ENCODE data around the gene CTNNBL1.
"Not testable (repeated sequence)": the region's sequence is repeated elsewhere in the genome, so short reads cannot be mapped to it uniquely, and the experiment has no call there.

The CTNNBL1 gene

DNA sequence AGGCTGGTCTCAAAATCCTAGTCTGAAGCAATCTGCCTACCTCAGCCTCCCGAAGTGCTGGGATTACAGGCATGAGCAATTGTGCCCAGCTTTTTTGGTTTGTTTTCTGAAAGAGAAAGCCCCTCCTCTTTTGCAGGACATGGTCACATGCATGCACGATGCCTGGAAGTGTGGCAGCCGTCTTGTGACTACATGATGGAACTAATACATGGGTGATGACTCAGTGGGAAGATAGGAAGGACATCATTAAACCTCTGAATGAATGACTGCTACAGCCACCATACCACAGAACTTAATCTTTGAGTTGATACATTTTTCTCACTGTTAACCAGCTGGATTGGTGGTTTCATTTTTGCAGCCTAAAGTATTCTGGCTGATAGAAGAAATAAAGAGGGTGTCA lies 13.4 kb upstream of the CTNNBL1 start:
- Histone ChIP-seq H3K4me3 (ENCODE audit: insufficient read length, low read depth) (no peak overlapping the region), H3K9ac (ENCODE audit: insufficient read length, low read depth) (no peak overlapping the region), H3K9me3 (ENCODE audit: insufficient read depth, low read length) (no peaks in the 10 kb centered on the region), H3K27me3 (ENCODE audit: insufficient read depth, insufficient read length) (peaks cover 7% of the 10 kb centered on the region), H3K4me1 (ENCODE audit: insufficient read depth, insufficient read length) (no peaks in the 10 kb centered on the region), H3K36me3 (ENCODE audit: insufficient read depth, insufficient read length, low read length) (no peaks in the 10 kb centered on the region)
- TF ChIP-seq SUZ12 (IDR thresholded peaks at IDR 0.05; ENCODE audit: extremely low read depth, insufficient read depth, insufficient read length) = no peak
- no peak for TF ChIP-seq YY1 (IDR thresholded peaks at IDR 0.05; ENCODE audit: insufficient read depth, insufficient read length)
- TF ChIP-seq ZNF274 (IDR thresholded peaks at IDR 0.05; ENCODE audit: low read depth, low read length) = no peak
- no peak for DNase-seq (ENCODE audit: low read depth, low spot score)

- TF ChIP-seq YY1 (IDR thresholded peaks at IDR 0.05; ENCODE audit: insufficient read depth, insufficient read length) (no peak), SUZ12 (IDR thresholded peaks at IDR 0.05; ENCODE audit: extremely low read depth, insufficient read depth, insufficient read length) (no peak), ZNF274 (IDR thresholded peaks at IDR 0.05; ENCODE audit: low read depth, low read length) (no peak)
- no peak overlapping the region for H3K4me3 ChIP-seq (ENCODE audit: insufficient read length, low read depth)
- no peak for DNase-seq (ENCODE audit: low read depth, low spot score)
Observed at GRCh38 chr20:37681384-37682112, 12.3 kb upstream of the CTNNBL1 start.

DNA sequence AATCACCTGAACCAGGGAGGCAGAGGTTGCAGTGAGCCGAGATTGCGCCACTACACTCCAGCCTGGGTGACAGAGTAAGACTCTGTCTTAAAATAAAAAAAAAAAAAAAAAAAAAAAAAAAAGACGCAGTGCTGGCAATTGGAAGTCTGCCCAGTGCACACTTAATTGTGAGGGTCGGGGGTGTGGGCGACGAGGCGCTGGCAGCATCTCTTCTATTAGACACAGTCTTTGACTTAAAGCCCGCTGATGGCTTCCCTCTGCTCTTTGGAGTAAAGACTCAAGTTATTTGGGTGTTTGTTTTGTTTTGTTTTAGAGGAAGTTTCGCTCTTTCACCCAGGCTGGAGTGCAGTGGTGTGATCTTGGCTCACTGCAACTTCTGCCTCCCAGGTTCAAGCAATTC lies 10.7 kb upstream of the CTNNBL1 start:
- DNase-seq (ENCODE audit: low read depth, low spot score); H3K9me3 ChIP-seq (ENCODE audit: insufficient read depth, low read length); H3K9ac ChIP-seq (ENCODE audit: insufficient read length, low read depth); H3K4me1 ChIP-seq (ENCODE audit: insufficient read depth, insufficient read length); H3K4me3 ChIP-seq (ENCODE audit: insufficient read length, low read depth); H3K36me3 ChIP-seq (ENCODE audit: insufficient read depth, insufficient read length, low read length); H3K27me3 ChIP-seq (ENCODE audit: insufficient read depth, insufficient read length): not testable (repeated sequence)

More at GRCh38 chr20:37681384-37682112, 12.3 kb upstream of the CTNNBL1 start:
- Histone ChIP-seq H3K4me1 (ENCODE audit: insufficient read depth, insufficient read length) (no peaks in the 10 kb centered on the region), H3K36me3 (ENCODE audit: insufficient read depth, insufficient read length, low read length) (no peaks in the 10 kb centered on the region), H3K9me3 (ENCODE audit: insufficient read depth, low read length) (no peaks in the 10 kb centered on the region), H3K9ac (ENCODE audit: insufficient read length, low read depth) (no peak overlapping the region), H3K27me3 (ENCODE audit: insufficient read depth, insufficient read length) (peaks cover 7% of the 10 kb centered on the region)

GRCh38 chr20:37686762-37687477 lies 6.9 kb upstream of the CTNNBL1 start:
- TF ChIP-seq ZNF274 (IDR thresholded peaks at IDR 0.05; ENCODE audit: low read depth, low read length) = no peak
- TF ChIP-seq YY1 (IDR thresholded peaks at IDR 0.05; ENCODE audit: insufficient read depth, insufficient read length) = no peak
- TF ChIP-seq SUZ12 (IDR thresholded peaks at IDR 0.05; ENCODE audit: extremely low read depth, insufficient read depth, insufficient read length) = no peak
- H3K4me3 ChIP-seq (ENCODE audit: insufficient read length, low read depth) = no peak overlapping the region
- H3K36me3 ChIP-seq (ENCODE audit: insufficient read depth, insufficient read length, low read length) = no peaks in the 10 kb centered on the region
- no peak for DNase-seq (ENCODE audit: low read depth, low spot score)
- no peaks in the 10 kb centered on the region for H3K27me3 ChIP-seq (ENCODE audit: insufficient read depth, insufficient read length)
- no peaks in the 10 kb centered on the region for H3K4me1 ChIP-seq (ENCODE audit: insufficient read depth, insufficient read length)
- no peak overlapping the region for H3K9ac ChIP-seq (ENCODE audit: insufficient read length, low read depth)
- no peaks in the 10 kb centered on the region for H3K9me3 ChIP-seq (ENCODE audit: insufficient read depth, low read length)

DNA sequence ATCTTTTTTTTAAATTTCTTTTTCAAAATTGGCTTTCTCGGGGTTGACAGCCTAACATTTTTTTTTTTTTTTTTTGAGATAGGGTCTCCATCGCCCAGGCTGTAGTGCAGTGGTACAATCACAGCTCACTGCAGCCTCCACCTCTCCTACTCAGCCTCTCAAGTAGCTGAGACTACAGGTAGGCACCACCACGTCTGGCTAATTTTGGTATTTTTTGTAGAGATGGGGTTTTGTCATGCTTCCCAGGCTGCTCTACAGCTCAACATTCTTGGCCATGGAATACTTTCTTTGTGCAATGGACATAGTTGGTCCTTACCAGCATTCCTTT lies 6.4 kb upstream of the CTNNBL1 start:
- DNase-seq (ENCODE audit: low read depth, low spot score) = no peak
- no peak for TF ChIP-seq SUZ12 (IDR thresholded peaks at IDR 0.05; ENCODE audit: extremely low read depth, insufficient read depth, insufficient read length)
- no peak for TF ChIP-seq ZNF274 (IDR thresholded peaks at IDR 0.05; ENCODE audit: low read depth, low read length)
- no peak for TF ChIP-seq YY1 (IDR thresholded peaks at IDR 0.05; ENCODE audit: insufficient read depth, insufficient read length)
- no peak overlapping the region for H3K9ac ChIP-seq (ENCODE audit: insufficient read length, low read depth)
- H3K27me3 ChIP-seq (ENCODE audit: insufficient read depth, insufficient read length) = peaks cover under 1% of the 10 kb centered on the region
- H3K36me3 ChIP-seq (ENCODE audit: insufficient read depth, insufficient read length, low read length) = no peaks in the 10 kb centered on the region
- H3K4me3 ChIP-seq (ENCODE audit: insufficient read length, low read depth) = no peak overlapping the region
- no peaks in the 10 kb centered on the region for H3K4me1 ChIP-seq (ENCODE audit: insufficient read depth, insufficient read length)
- no peaks in the 10 kb centered on the region for H3K9me3 ChIP-seq (ENCODE audit: insufficient read depth, low read length)

- Histone ChIP-seq H3K4me3 (ENCODE audit: insufficient read length, low read depth) (no peak overlapping the region), H3K9me3 (ENCODE audit: insufficient read depth, low read length) (no peaks in the 10 kb centered on the region), H3K27me3 (ENCODE audit: insufficient read depth, insufficient read length) (peaks cover 4% of the 10 kb centered on the region), H3K9ac (ENCODE audit: insufficient read length, low read depth) (no peak overlapping the region), H3K4me1 (ENCODE audit: insufficient read depth, insufficient read length) (no peaks in the 10 kb centered on the region), H3K36me3 (ENCODE audit: insufficient read depth, insufficient read length, low read length) (no peaks in the 10 kb centered on the region)
- no peak for DNase-seq (ENCODE audit: low read depth, low spot score)
- TF ChIP-seq YY1 (IDR thresholded peaks at IDR 0.05; ENCODE audit: insufficient read depth, insufficient read length) = no peak
- TF ChIP-seq ZNF274 (IDR thresholded peaks at IDR 0.05; ENCODE audit: low read depth, low read length) = no peak
- no peak for TF ChIP-seq SUZ12 (IDR thresholded peaks at IDR 0.05; ENCODE audit: extremely low read depth, insufficient read depth, insufficient read length)
Observed at GRCh38 chr20:37688093-37688492, 5.7 kb upstream of the CTNNBL1 start.

DNA sequence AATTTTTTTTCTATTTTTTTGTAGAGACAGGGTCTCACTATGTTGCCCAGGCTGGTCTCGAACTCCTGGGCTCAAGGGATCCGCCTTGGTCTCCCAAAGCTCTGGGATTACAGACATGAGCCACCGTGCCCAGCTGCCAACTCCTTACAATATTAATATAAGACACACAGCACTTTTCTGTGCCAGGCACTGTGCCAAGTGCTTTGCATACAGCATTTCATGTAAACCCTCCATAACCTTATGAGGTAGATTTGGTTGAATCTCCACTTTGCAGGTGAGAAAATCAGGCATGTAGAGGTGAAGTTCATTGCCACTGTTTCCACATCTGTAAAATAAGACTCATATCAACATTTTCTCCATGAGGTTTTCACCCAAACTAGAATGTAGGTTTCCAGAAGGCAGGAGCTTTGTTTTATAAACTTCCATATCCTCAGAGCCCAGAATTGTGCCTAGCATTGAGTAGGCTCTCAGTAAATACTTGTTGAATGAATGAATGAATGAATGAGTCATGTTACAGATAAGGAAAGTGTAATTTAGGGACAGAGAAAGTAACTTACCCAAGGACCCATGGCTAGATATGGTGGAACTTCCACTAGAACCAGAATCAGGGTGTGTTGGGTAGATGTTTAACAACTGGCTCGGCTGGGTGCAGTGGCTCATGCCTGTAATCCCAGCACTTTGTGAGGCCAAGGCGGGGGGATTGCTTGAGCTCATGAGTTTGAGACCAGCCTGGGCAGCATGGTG lies 3.0 kb upstream of the CTNNBL1 start:
- Histone ChIP-seq H3K9me3 (ENCODE audit: insufficient read depth, low read length) (no peaks in the 10 kb centered on the region), H3K4me1 (ENCODE audit: insufficient read depth, insufficient read length) (no peaks in the 10 kb centered on the region), H3K4me3 (ENCODE audit: insufficient read length, low read depth) (no peak overlapping the region), H3K9ac (ENCODE audit: insufficient read length, low read depth) (no peak overlapping the region), H3K27me3 (ENCODE audit: insufficient read depth, insufficient read length) (peaks cover 4% of the 10 kb centered on the region), H3K36me3 (ENCODE audit: insufficient read depth, insufficient read length, low read length) (peaks cover 8% of the 10 kb centered on the region)
- TF ChIP-seq SUZ12 (IDR thresholded peaks at IDR 0.05; ENCODE audit: extremely low read depth, insufficient read depth, insufficient read length) (no peak), ZNF274 (IDR thresholded peaks at IDR 0.05; ENCODE audit: low read depth, low read length) (no peak), YY1 (IDR thresholded peaks at IDR 0.05; ENCODE audit: insufficient read depth, insufficient read length) (no peak)
- no peak for DNase-seq (ENCODE audit: low read depth, low spot score)

All from NT2/D1 (cell line).